HTR-8/SVneo (cell line): Measurements from ENCODE around the gene TBXA2R.
"Not testable (repeated sequence)": the region's sequence is repeated elsewhere in the genome, so short reads cannot be mapped to it uniquely, and the experiment has no call there.

Source experiments
- DNase-seq: peaks from one replicate; pipeline ENCODE4 v3.0.0; 2011; ENCODE audit warnings: low spot score, mixed read lengths; ENCODE audit not compliant: insufficient read length
- FAIRE-seq: peaks from 2 replicates; lab custom pipeline; 2011; peaks lifted over from hg19 to GRCh38; lab: Jason Lieb, UNC

The TBXA2R gene

GRCh38 chr19:3585301-3586126, 21.2 kb downstream of the TBXA2R start, which contains the start of gene GIPC3:
TSS of gene GIPC3 (plus strand) at chr19:3585478. CDS start at chr19:3585598, 120 bp downstream.
- no peak for DNase-seq
- no peak for FAIRE-seq

- not testable (repeated sequence) for DNase-seq, FAIRE-seq
These were observed 22.5 kb downstream of the TBXA2R start for GRCh38 chr19:3584036-3584802.

GRCh38 chr19:3581792-3582191, 24.9 kb downstream of the TBXA2R start:
- FAIRE-seq = not testable (repeated sequence)

GRCh38 chr19:3580156-3580934, 26.3 kb downstream of the TBXA2R start:
- peak; percentile 57 for DNase-seq
- peak; percentile 4 for FAIRE-seq

More at GRCh38 chr19:3581792-3582191, 24.9 kb downstream of the TBXA2R start:
- not testable (repeated sequence) for DNase-seq

- DNase-seq (no peak), FAIRE-seq (no peak)
These were observed 28.3 kb downstream of the TBXA2R start for GRCh38 chr19:3578390-3578789.

- DNase-seq (no peak), FAIRE-seq (no peak)
These were observed 28.8 kb downstream of the TBXA2R start for GRCh38 chr19:3577723-3578344.

GRCh38 chr19:3576696-3577443, 29.8 kb downstream of the TBXA2R start:
- no peak for DNase-seq
- FAIRE-seq = no peak

GRCh38 chr19:3575949-3576673, 30.6 kb downstream of the TBXA2R start:
- DNase-seq (no peak), FAIRE-seq (no peak)

GRCh38 chr19:3575260-3575741, 31.4 kb downstream of the TBXA2R start:
- no peak for FAIRE-seq
- no peak for DNase-seq

GRCh38 chr19:3573858-3574637, 32.6 kb downstream of the TBXA2R start:
- DNase-seq = peak; percentile 73
- peak; percentile 80 for FAIRE-seq

GRCh38 chr19:3573162-3573857, 33.4 kb downstream of the TBXA2R start:
- DNase-seq = no peak
- no peak for FAIRE-seq

GRCh38 chr19:3572855-3573161, 33.9 kb downstream of the TBXA2R start, which contains the start of gene HMG20B:
TSS of gene HMG20B (plus strand) at chr19:3572944. CDS start at chr19:3573310, 366 bp downstream.
- FAIRE-seq (no peak), DNase-seq (no peak)

- FAIRE-seq = peak; percentile 81
- DNase-seq = peak; percentile 92
These were observed 34.4 kb downstream of the TBXA2R start for GRCh38 chr19:3572132-3572854.

GRCh38 chr19:3570606-3571011, 36.1 kb downstream of the TBXA2R start:
- no peak for DNase-seq
- no peak for FAIRE-seq

- DNase-seq, FAIRE-seq: not testable (repeated sequence)
These were observed 36.6 kb downstream of the TBXA2R start for GRCh38 chr19:3570042-3570441.

GRCh38 chr19:3565139-3565538, 41.5 kb downstream of the TBXA2R start:
- FAIRE-seq (peak; percentile 81), DNase-seq (peak; percentile 67)
